NCI-H2107 treated with DMSO at 0.1 percent for 48 hours (cell line): Measurements from ENCODE around the gene LGALS9.
A peak's percentile ranks its signal among the peaks of the same experiment; 100 is the strongest.

ENCODE experiments used
- DNase-seq: peaks from one replicate; lab custom pipeline; 2025; ENCODE audit not compliant: unreplicated experiment; lab: John Stamatoyannopoulos, UW

LGALS9 gene

GRCh38 chr17:27630607-27631410 lies at the start of gene LGALS9:
Gene LGALS9, plus strand, starts transcription at chr17:27631188. Its CDS starts 78 bp downstream, at chr17:27631266.
- DNase-seq, result no peak

- no peak for DNase-seq
Observed at GRCh38 chr17:27582696-27583095, 48.3 kb upstream of the LGALS9 start.

GRCh38 chr17:27585153-27585681 lies 45.8 kb upstream of the LGALS9 start:
- no peak for DNase-seq

GRCh38 chr17:27585792-27586191 lies 45.2 kb upstream of the LGALS9 start:
- no peak for DNase-seq

- DNase-seq, result no peak
Observed at GRCh38 chr17:27586203-27586721, 44.7 kb upstream of the LGALS9 start.

GRCh38 chr17:27588354-27588753 lies 42.6 kb upstream of the LGALS9 start:
- no peak for DNase-seq

- no peak for DNase-seq
Observed at GRCh38 chr17:27590864-27591263, 40.1 kb upstream of the LGALS9 start.

- DNase-seq, result no peak
Observed at GRCh38 chr17:27591986-27592385, 39.0 kb upstream of the LGALS9 start.

- DNase-seq, result no peak
Observed at GRCh38 chr17:27593232-27593856, 37.6 kb upstream of the LGALS9 start.

- DNase-seq, result no peak
Observed at GRCh38 chr17:27593857-27594255, 37.1 kb upstream of the LGALS9 start.

GRCh38 chr17:27595208-27595607 lies 35.8 kb upstream of the LGALS9 start:
- no peak for DNase-seq

- no peak for DNase-seq
Observed at GRCh38 chr17:27596096-27596495, 34.9 kb upstream of the LGALS9 start.

GRCh38 chr17:27596566-27597187 lies 34.3 kb upstream of the LGALS9 start:
- no peak for DNase-seq

- no peak for DNase-seq
Observed at GRCh38 chr17:27597188-27597580, 33.8 kb upstream of the LGALS9 start.

- DNase-seq, result no peak
Observed at GRCh38 chr17:27597783-27598320, 33.1 kb upstream of the LGALS9 start.

- DNase-seq, result no peak
Observed at GRCh38 chr17:27598337-27599050, 32.5 kb upstream of the LGALS9 start.

GRCh38 chr17:27600471-27600870 lies 30.5 kb upstream of the LGALS9 start:
- no peak for DNase-seq

GRCh38 chr17:27601069-27601974 lies 29.7 kb upstream of the LGALS9 start:
- peak; percentile 10 for DNase-seq

GRCh38 chr17:27601975-27602302 lies 29.0 kb upstream of the LGALS9 start:
- DNase-seq, result no peak
